PC-3 (cell line): Measurements from ENCODE around the gene TNFSF9.
"Not testable (repeated sequence)": the region's sequence is repeated elsewhere in the genome, so short reads cannot be mapped to it uniquely, and the experiment has no call there.

Experiments used
- EZH2 ChIP-seq: fragments of 300-600 bp; sonication (generic); IDR thresholded peaks from one replicate; pipeline ENCODE4 v1.6.1; 2017; ENCODE audit warnings: antibody characterized with exemption, mild to moderate bottlenecking, low read length; ENCODE audit not compliant: unreplicated experiment
- TF ChIP-seq, protein P1 (sequence below): fragments of 300-600 bp; sonication (generic); conservative IDR thresholded peaks from 2 replicates; pipeline ENCODE4 v1.5.1; 2017; ENCODE audit warnings: antibody characterized with exemption, low read depth, mild to moderate bottlenecking, low read length

DNA sequence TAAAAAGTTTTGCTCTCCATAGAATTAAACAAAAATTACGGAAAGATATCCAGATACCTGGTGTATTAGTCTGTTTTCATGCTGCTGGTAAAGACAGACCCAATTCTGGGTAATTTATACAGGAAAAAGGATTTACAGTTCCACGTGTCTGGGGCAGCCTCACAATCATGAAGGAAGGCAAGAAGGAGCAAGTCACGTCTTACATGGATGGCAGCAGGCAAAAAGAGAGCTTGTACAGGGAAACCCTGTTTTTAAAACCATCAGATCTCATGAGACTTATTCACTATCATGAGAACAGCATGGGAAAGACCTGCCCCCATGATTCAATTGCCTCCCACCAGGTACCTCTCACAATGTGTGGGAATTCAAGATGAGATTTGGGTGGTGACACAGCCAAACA, 35.9 kb downstream of the TNFSF9 start:
- TF ChIP-seq, protein P1, sequence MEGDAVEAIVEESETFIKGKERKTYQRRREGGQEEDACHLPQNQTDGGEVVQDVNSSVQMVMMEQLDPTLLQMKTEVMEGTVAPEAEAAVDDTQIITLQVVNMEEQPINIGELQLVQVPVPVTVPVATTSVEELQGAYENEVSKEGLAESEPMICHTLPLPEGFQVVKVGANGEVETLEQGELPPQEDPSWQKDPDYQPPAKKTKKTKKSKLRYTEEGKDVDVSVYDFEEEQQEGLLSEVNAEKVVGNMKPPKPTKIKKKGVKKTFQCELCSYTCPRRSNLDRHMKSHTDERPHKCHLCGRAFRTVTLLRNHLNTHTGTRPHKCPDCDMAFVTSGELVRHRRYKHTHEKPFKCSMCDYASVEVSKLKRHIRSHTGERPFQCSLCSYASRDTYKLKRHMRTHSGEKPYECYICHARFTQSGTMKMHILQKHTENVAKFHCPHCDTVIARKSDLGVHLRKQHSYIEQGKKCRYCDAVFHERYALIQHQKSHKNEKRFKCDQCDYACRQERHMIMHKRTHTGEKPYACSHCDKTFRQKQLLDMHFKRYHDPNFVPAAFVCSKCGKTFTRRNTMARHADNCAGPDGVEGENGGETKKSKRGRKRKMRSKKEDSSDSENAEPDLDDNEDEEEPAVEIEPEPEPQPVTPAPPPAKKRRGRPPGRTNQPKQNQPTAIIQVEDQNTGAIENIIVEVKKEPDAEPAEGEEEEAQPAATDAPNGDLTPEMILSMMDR = not testable (repeated sequence)
- TF ChIP-seq EZH2 = not testable (repeated sequence)
